ENCODE measurements around the gene CDK7.
"Not testable (repeated sequence)": the region's sequence is repeated elsewhere in the genome, so short reads cannot be mapped to it uniquely, and the experiment has no call there.

Gene CDK7

GRCh38 chr5:69234457-69235268, at the start of gene CDK7:
Gene CDK7 (plus strand): TSS chr5:69234886. CDS start chr5:69234976, 90 bp downstream.
- peak; percentile 74 for DNase-seq (ENCODE audit: low read depth in 2 of 2)

DNA sequence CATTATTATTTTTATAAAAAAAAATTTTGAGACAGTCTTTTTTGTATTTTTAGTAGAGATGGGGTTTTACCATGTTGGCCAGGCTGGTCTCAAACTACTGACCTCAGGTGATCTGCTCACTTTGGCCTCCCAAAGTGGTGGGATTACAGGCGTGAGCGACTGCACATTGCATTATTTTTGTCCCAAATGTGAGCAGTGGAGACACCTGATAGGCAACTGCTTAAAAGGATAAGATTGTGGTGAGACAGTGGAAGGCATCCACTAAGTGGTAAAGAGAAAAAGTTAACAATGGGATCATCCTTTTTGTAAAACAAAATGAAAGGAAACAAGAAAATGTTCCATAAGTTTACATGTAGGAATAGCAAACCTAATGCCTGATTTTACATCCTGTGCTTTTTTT, 47.3 kb upstream of the CDK7 start:
- DNase-seq (ENCODE audit: low read depth in 2 of 2): no peak

DNA sequence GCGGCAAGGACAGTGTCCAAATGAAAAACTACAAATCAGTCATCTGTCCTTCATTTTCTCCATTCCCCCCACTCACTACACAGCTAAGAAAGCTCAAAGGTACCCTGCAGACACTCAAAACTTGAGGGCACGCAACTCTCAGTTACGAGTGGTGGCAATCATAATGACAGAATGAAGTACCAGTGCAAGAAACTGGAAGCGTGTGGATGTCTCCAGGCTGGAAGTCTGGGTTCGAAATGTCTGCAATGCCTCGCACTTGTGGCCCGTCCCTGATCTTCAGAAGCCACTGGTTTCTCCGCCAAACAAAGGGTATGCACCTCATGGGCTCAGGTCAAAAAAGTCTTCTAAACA, 45.9 kb upstream of the CDK7 start:
- no peak for DNase-seq (ENCODE audit: low read depth in 2 of 2)

- DNase-seq (ENCODE audit: low read depth in 2 of 2): peak; percentile 81 to 82
These were observed 45.3 kb upstream of the CDK7 start, which contains the start of gene CENPH for GRCh38 chr5:69189162-69190086. Gene CENPH (plus strand): TSS chr5:69189583. CDS start chr5:69189635, 52 bp downstream.

- DNase-seq (ENCODE audit: low read depth in 2 of 2): no peak
These were observed 32.2 kb upstream of the CDK7 start for GRCh38 chr5:69202497-69202896.

GRCh38 chr5:69206528-69207190, 28.0 kb upstream of the CDK7 start:
- peak; percentile 42 to 44 for DNase-seq (ENCODE audit: low read depth in 2 of 2)

- DNase-seq (ENCODE audit: low read depth in 2 of 2): no peak
These were observed 25.1 kb upstream of the CDK7 start for GRCh38 chr5:69209602-69210001.

DNA sequence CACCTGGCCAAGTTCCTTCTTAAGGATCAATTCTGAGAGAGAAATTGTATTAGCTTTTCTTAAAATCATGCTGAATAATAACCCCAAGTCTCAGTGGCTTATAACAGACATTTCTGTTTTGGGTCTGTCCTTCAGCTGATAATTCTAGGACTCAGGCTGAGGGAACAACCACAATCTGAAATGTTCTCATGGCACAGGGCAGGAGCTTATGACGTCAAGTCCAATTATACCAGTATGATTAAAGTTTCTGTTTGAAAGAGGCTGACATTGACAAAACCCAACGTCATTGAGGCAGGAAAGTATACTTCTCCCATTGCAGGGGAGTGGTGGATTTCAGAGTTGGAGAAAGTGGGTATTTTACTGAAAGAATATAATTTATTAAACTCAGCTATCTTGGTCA, 23.5 kb upstream of the CDK7 start:
- DNase-seq (ENCODE audit: low read depth in 2 of 2): no peak

DNA sequence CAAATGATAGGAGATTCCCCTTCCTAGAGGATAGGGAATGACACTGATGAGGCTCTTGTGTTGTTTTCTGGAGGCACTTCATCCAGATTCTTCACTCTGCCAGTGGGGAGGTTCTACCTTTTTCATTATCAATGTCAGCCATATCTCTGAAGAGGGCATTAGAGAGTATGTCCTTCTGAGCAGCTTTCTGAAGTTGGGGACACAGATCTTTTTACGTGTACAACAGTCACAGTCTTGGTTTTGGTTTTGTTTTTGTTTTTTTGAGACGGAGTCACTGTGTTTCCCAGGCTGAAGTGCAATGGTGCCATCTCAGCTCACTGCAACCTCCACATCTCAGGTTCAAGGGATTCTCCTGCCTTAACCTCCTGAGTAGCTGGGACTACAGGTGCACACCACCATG, 22.7 kb upstream of the CDK7 start:
- no peak for DNase-seq (ENCODE audit: low read depth in 2 of 2)

DNA sequence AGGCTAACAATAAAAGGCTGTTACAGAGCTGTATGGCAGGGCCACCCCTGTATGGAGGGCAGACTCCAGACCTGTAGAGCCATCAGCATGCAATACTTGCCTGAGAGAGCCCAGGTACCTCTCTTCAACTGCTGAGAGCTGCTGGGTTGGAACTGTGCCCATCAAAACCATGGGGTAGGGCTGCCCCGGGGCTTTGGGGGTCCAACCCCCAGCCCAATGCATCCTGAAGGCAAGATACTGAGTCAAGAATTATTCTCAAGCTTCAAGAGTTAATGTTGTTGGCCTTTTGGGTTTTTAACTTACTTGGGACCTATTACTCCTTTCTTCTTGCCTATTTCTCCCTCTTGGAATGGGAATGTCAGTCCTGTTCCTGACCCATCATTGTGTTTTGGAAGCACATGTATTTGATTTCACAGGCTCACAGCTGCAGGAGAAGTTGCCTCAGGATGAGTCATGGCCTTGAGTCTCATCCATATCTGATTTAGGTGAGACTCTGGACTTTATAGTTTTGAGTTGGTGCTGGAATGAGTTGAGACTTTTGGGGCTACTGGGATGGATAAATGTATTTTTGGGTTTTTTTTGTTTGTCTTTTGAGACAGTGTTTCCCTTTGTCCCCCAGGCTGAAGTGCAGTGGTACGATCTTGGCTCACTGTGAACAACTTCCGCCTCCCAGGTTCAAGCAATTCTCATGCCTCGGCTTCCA, 21.0 kb upstream of the CDK7 start:
- peak; percentile 48 to 52 for DNase-seq (ENCODE audit: low read depth in 2 of 2)

GRCh38 chr5:69217151-69217511, 17.6 kb upstream of the CDK7 start:
- no peak for DNase-seq (ENCODE audit: low read depth in 2 of 2)

- peak; percentile 73 to 74 for DNase-seq (ENCODE audit: low read depth in 2 of 2)
These were observed 16.8 kb upstream of the CDK7 start for GRCh38 chr5:69217548-69218526.

DNA sequence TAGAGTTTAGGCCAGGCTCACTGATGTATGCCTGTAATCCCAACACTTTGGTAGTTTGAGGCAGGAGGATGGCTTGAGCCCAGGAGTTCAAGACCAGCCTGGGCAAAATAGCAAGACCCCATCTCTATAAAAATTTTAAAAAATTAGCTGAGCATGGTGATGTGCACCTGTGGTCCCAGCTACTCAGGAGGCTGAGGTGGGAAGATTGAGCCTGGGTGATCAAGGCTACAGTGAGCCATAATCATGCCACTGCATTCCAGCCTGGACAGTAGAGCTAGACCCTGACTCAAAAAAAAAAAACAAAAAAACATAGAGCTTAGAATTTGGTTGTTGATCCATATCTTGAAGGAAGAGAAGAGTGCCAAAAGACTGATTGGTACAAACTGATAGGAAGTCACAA, 14.7 kb upstream of the CDK7 start:
- no peak for DNase-seq (ENCODE audit: low read depth in 2 of 2)

DNA sequence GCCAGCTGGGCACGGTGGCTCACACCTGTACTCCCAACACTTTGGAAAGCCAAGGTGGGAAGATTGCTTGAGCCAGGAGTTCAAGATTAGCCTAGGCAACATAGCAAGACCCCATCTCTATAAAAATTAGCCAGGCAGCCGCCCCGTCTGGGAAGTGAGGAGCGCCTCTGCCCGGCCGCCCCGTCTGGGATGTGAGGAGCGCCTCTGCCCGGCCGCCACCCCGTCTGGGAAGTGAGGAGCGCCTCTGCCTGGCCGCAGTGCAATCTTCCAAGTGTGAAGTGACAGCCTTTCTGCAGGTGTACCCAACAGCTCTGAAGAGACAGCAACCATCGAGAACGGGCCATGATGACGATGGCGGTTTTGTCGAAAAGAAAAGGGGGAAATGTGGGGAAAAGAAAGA, 14.3 kb upstream of the CDK7 start:
- not testable (repeated sequence) for DNase-seq (ENCODE audit: low read depth in 2 of 2)

GRCh38 chr5:69220833-69221232, 13.9 kb upstream of the CDK7 start:
- not testable (repeated sequence) for DNase-seq (ENCODE audit: low read depth in 2 of 2)

GRCh38 chr5:69224520-69224919, 10.2 kb upstream of the CDK7 start:
- DNase-seq (ENCODE audit: low read depth in 2 of 2): no peak

DNA sequence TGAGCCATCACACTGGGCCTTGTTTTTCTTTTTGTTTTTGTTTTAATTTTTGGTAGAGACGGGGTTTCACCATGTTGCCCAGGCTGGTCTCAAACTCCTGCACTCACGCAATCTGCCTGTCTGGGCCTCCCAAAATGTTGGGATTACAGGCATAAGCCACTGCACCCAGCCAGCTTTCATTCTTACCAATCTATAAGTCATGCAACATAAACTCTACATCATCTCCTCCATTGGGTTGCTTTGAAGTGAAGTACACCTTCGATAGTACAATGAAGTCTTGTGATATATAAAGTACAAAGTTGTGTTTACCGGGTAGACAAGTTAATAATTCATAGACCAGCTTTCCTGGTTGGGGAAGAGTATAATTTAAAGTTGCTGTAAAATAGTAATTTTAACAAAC, 8.8 kb upstream of the CDK7 start:
- DNase-seq (ENCODE audit: low read depth in 2 of 2): no peak

DNA sequence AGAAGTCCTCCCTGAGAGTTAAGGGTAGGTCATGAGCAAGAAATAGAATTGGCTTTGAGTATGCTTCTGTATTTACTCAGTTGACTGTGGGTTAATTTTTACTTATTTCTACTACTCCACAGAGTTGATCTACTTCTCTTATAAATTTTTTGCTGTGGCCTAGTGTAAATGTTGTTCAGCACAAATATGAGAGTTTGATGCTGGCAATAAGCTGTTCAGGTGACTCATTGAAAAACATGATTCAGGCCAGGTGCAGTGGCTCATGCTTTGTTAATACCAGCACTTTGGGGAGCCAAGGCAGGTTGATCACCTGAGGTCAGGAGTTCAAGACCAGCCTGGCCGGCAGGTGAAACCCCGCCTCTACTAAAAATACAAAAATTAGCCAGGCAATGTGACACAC, 4.5 kb upstream of the CDK7 start:
- no peak for DNase-seq (ENCODE audit: low read depth in 2 of 2)

DNA sequence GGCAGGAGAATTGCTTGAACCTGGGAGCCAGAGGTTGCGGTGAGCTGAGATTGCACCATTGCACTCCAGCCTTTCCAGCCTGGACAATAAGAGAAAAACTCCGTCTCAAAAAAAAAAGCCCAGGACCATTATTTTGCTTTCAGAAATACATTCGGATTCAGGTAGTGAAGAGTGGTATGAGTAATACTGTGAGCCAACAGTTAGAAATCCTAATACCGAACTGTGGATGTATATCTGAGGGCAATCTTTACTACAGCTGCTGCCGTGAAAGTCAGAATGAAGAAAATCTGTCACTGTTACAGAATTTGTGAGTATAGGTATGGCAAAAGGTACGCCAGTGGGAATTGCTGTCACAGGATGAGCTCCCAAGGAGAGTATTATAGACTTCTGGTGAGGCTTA, 3.4 kb upstream of the CDK7 start:
- DNase-seq (ENCODE audit: low read depth in 2 of 2): no peak

DNA sequence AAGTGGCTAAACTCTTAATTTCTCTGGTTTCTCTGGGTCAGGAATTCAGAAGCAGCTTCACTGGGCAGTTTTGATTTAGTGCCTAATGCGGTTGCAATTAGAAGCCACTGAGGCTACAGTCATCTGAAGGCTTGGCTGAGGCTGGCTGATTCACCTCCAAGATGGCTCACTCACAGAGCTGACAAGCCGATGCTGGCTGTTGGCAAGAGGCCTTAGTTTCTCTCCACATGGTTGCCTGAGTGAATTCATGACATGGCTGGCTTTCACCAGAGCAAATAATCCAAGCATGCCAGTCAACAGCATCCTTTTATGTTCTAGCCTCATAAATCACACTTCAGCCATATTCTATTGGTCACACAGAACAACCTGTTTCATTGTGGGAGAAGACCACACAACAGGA, 2.8 kb upstream of the CDK7 start:
- DNase-seq (ENCODE audit: low read depth in 2 of 2): no peak
